NOMO-1 treated with DMSO at 0.1 percent for 48 hours (cell line): ENCODE results near the gene GMPPA.

ENCODE experiments used
- DNase-seq: peaks from one replicate; lab custom pipeline; 2025; ENCODE audit not compliant: unreplicated experiment; lab: John Stamatoyannopoulos, UW

Gene GMPPA

DNA sequence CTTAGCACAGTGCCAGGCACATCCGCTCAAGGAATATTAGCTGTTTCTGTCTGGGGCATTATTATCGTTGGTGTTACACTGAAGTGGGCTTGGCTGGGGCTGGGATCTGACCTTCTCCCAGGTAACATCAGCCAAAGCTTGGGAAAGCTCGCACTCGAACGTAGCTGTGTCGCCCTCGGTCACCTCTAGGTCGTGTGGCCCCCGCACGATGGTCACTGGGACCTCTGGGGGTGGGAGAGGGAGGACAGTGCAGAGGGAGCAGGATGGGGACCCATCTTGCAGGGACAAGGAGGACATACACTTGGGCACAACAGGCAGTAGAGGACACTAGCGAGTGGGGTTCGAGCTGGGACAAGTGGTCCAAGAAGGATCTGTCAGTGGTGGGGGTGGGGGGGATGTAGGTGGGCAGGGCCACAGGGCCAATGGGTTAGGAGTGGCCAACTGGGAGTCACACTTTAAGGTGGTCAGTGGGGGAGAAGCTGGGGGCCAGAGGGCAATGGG lies 54.8 kb downstream of the GMPPA start:
- no peak for DNase-seq

DNA sequence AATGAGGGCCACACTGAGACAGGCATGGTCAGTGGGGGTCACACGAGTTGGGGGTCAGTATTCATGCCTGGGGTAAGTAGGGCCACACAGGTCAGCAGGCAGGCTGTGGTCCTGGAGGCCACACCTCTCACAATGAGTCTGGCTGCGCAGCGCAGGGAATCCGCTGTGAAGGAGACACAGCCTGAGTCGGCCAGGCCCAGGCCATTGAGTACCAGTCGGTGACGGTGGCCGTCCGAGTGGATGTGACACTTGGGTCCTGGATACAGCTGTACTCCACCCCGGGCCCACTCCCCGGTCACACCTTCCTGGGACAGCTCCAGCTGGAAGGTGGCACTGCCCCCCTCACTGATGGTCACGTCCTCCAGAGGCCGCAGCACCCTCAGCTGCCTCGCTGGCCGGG lies 55.7 kb downstream of the GMPPA start:
- no peak for DNase-seq

DNA sequence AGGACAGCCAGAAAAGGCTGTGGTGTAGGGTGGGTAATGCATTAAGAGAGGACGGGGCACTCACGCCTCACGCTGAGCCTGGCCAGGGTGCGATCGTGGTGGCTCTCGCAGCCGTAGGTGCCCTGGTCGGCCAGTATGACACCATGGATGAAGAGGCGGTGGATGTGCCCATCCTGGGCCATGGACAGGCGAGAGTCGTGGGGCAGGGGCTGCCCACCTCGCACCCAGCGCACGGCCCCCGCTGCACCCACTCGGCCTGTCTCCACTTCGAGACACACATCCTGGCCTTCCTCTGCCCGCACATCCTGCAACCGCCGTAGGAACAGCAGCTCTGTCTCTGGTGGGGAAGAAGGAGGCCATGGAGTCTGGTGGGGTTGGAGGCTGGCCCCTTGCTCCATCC lies 57.3 kb downstream of the GMPPA start:
- DNase-seq: no peak

DNA sequence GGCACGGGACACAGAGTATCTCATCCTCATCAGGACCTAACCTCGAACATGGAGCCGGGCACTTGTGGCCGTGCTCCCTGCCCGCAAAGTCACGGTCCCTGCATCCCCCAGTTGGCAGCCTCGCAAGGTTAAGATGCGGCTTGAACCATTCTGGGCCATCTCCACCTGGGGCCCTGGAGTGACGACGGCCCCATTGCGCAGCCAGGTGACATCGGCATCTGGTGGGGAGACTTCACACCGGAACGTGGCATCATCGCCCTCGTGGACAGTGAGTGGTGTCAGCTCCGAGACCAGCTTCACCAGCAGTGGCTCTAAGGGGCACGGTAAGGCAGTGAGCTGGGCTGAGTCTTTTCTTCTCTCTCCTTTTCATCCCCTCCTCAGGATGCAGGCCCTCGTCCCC lies 57.7 kb downstream of the GMPPA start:
- DNase-seq: no peak
